Neural cell (in vitro differentiated cells): Measurements from ENCODE around the gene NAT9. TPM values are rescaled to one million over a fixed set of nuclear protein-coding genes. Genes with fewer than 3 reads are reported as not detected.
A peak's percentile ranks its signal among the peaks of the same experiment; 100 is the strongest.

Experiments used
- H2AFZ ChIP-seq: fragments of 200-600, 300-800 bp; sonication (generic), shearing (Covaris generic); 2 replicates; pipeline ENCODE4 v1.6.0; 2014; ENCODE audit warnings: low read depth, mild to moderate bottlenecking, antibody characterized with exemption, low read length, moderate library complexity
- H3F3A ChIP-seq: fragments of 200-600 bp; shearing (Covaris generic); 2 replicates; pipeline ENCODE4 v1.6.1; 2016; ENCODE audit warnings: mild to moderate bottlenecking, moderate library complexity, mixed read lengths, antibody characterized with exemption, low read length; ENCODE audit not compliant: insufficient read depth, poor library complexity, severe bottlenecking
- H3K27ac ChIP-seq: fragments of 200-600, 300-800 bp; sonication (generic), shearing (Covaris generic); 2 replicates; pipeline ENCODE4 v1.5.1; 2014; ENCODE audit warnings: mild to moderate bottlenecking, low read length, moderate library complexity
- H3K27me3 ChIP-seq: fragments of 300-800, 200-600 bp; sonication (generic), shearing (Covaris generic); 2 replicates; pipeline ENCODE4 v1.6.0; 2014; ENCODE audit warnings: mild to moderate bottlenecking, low read depth, low read length, moderate library complexity; ENCODE audit not compliant: insufficient read depth
- H3K36me3 ChIP-seq: fragments of 300-800, 200-600 bp; sonication (generic), shearing (Covaris generic); 2 replicates; pipeline ENCODE4 v1.5.1; 2014; ENCODE audit warnings: mild to moderate bottlenecking, antibody characterized with exemption, low read length, moderate library complexity; ENCODE audit not compliant: insufficient read depth
- H3K4me2 ChIP-seq: fragments of 300-800, 200-600 bp; sonication (generic), shearing (Covaris generic); 2 replicates; pipeline ENCODE4 v1.6.0; 2014; ENCODE audit warnings: mild to moderate bottlenecking, low read length
- H3K4me3 ChIP-seq: fragments of 300-800, 200-600 bp; sonication (generic), shearing (Covaris generic); 2 replicates; pipeline ENCODE4 v1.5.1; 2014; ENCODE audit warnings: mild to moderate bottlenecking, low read length, moderate library complexity
- H3K79me2 ChIP-seq: fragments of 200-600 bp; shearing (Covaris generic); replicated peaks from 2 replicates; pipeline ENCODE4 v1.6.0; 2014; ENCODE audit warnings: mild to moderate bottlenecking, low read length, moderate library complexity; ENCODE audit not compliant: insufficient read depth
- H3K9ac ChIP-seq: fragments of 300-800, 200-600 bp; sonication (generic), shearing (Covaris generic); 2 replicates; pipeline ENCODE4 v1.6.1; 2016; ENCODE audit warnings: mild to moderate bottlenecking, low read length, mixed read lengths
- H3K9me2 ChIP-seq: fragments of 200-600 bp; shearing (Covaris generic); 2 replicates; pipeline ENCODE4 v1.6.1; 2016; ENCODE audit warnings: mild to moderate bottlenecking, low read length, mixed read lengths; ENCODE audit not compliant: insufficient read depth
- H3K9me3 ChIP-seq: fragments of 200-600, 300-800 bp; sonication (generic), shearing (Covaris generic); 2 replicates; pipeline ENCODE4 v1.6.1; 2016; ENCODE audit warnings: mild to moderate bottlenecking, mixed run types, low read length, moderate library complexity, mixed read lengths
- H4K20me1 ChIP-seq: fragments of 200-600 bp; shearing (Covaris generic); 2 replicates; pipeline ENCODE4 v1.6.1; 2016; ENCODE audit warnings: mild to moderate bottlenecking, mixed run types; ENCODE audit not compliant: insufficient read depth
- CTCF ChIP-seq: fragments of 450-650 bp; IDR thresholded peaks from 2 replicates; pipeline ENCODE4 v1.5.1; 2014; ENCODE audit warnings: antibody characterized with exemption, mild to moderate bottlenecking, moderate library complexity; ENCODE audit not compliant: poor library complexity, severe bottlenecking
- EP300 ChIP-seq: fragments of 450-650 bp; conservative IDR thresholded peaks from 2 replicates; pipeline ENCODE4 v1.6.1; 2014; ENCODE audit warnings: antibody characterized with exemption, mild to moderate bottlenecking, moderate library complexity; ENCODE audit not compliant: poor library complexity, severe bottlenecking
- EZH2 ChIP-seq: fragments of 200-600, 300-800 bp; shearing (Covaris generic), sonication (generic); IDR thresholded peaks from 2 replicates; pipeline ENCODE4 v1.6.1; 2014; ENCODE audit warnings: antibody characterized with exemption, low read length, borderline replicate concordance, mild to moderate bottlenecking; ENCODE audit not compliant: insufficient read depth, poor library complexity, severe bottlenecking
- MXI1 ChIP-seq: fragments of 450-650 bp; conservative IDR thresholded peaks from 2 replicates; pipeline ENCODE4 v1.6.1; 2014; ENCODE audit warnings: antibody characterized with exemption, mild to moderate bottlenecking; ENCODE audit not compliant: poor library complexity, severe bottlenecking
- POLR2AphosphoS5 ChIP-seq: IDR thresholded peaks from 2 replicates; pipeline ENCODE4 v1.6.1; 2012
- RAD21 ChIP-seq: fragments of 450-650 bp; conservative IDR thresholded peaks from 2 replicates; pipeline ENCODE4 v1.6.1; 2014; ENCODE audit warnings: antibody characterized with exemption, mild to moderate bottlenecking, moderate library complexity
- REST ChIP-seq: IDR thresholded peaks from 2 replicates; pipeline ENCODE4 v1.6.1; 2012; ENCODE audit warnings: borderline replicate concordance
- SMC3 ChIP-seq: fragments of 450-650 bp; conservative IDR thresholded peaks from 2 replicates; pipeline ENCODE4 v1.6.1; 2014; ENCODE audit warnings: antibody characterized with exemption, mild to moderate bottlenecking, moderate library complexity; ENCODE audit not compliant: poor library complexity
- TAF1 ChIP-seq: IDR thresholded peaks from 2 replicates; pipeline ENCODE4 v1.6.1; 2012; ENCODE audit warnings: low read depth
- polyA plus RNA-seq: library from polyadenylated mRNA; depleted of rRNA; stranded (reverse); fragments of >200 nt; gene quantifications from 2 replicates; pipeline ENCODE4 v1.2.3, GENCODE V29; 2014

Gene NAT9
- polyA plus RNA-seq, 1 donor from 2014 or later: 243 TPM

GRCh38 chr17:74744714-74745547 is 31.2 kb downstream of the NAT9 start:
- no peaks in the 10 kb centered on the region for H3K79me2 ChIP-seq
- no peaks in the 10 kb centered on the region for H3K36me3 ChIP-seq
- H2AFZ ChIP-seq: no peak overlapping the region
- no peak overlapping the region for H3K9ac ChIP-seq
- no peak overlapping the region for H3K27ac ChIP-seq
- H3K9me3 ChIP-seq: no peaks in the 10 kb centered on the region
- H3F3A ChIP-seq: no peaks in the 10 kb centered on the region
- no peaks in the 10 kb centered on the region for H3K9me2 ChIP-seq
- TF ChIP-seq SMC3 (peak; percentile 27), RAD21 (peak; percentile 54), CTCF (peak; percentile 60), REST (no peak)
- peaks cover 25% of the 10 kb centered on the region for H3K27me3 ChIP-seq
- no peaks in the 10 kb centered on the region for H4K20me1 ChIP-seq
- no peak overlapping the region for H3K4me3 ChIP-seq
- H3K4me2 ChIP-seq: no peak overlapping the region

GRCh38 chr17:74744349-74744713 is 31.8 kb downstream of the NAT9 start:
- no peak overlapping the region for H3K4me3 ChIP-seq
- peaks cover 23% of the 10 kb centered on the region for H3K27me3 ChIP-seq
- H4K20me1 ChIP-seq: no peaks in the 10 kb centered on the region
- H2AFZ ChIP-seq: no peak overlapping the region
- H3K79me2 ChIP-seq: no peaks in the 10 kb centered on the region
- H3K9me2 ChIP-seq: no peaks in the 10 kb centered on the region
- H3F3A ChIP-seq: no peaks in the 10 kb centered on the region
- no peaks in the 10 kb centered on the region for H3K9me3 ChIP-seq
- no peak for TF ChIP-seq EP300
- TF ChIP-seq RAD21: no peak
- TF ChIP-seq SMC3: no peak
- TF ChIP-seq TAF1: no peak
- no peak for TF ChIP-seq CTCF
- no peak for TF ChIP-seq POLR2AphosphoS5
- no peak for TF ChIP-seq EZH2
- no peak for TF ChIP-seq REST
- no peak for TF ChIP-seq MXI1
- no peaks in the 10 kb centered on the region for H3K36me3 ChIP-seq
- H3K27ac ChIP-seq: no peak overlapping the region
- H3K9ac ChIP-seq: no peak overlapping the region
- H3K4me2 ChIP-seq: no peak overlapping the region
